ENCODE data around the gene DLG3.
A peak's percentile ranks its signal among the peaks of the same experiment; 100 is the strongest.

DLG3 gene

DNA sequence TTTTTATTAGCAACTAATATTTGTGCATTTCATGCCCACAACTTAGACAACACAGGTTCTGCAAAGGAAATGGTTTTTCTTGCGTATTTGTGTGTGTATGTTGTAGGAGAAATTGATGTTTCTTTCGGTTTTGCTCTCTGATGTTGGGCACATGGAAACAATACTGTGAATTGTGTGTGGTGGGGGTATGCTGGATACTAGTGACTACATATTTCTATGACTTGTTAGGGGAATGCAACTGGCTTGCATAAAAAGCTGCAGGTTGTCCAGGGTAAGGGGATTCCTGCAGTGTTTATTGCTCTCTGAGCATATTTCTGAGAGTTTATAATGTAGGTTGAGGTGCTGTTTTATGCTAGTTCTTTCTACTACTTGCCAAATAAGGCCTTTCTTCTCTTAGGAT, 11.6 kb downstream of the DLG3 start:
- TF ChIP-seq CTCF (IDR thresholded peaks at IDR 0.05), result no peak
- peaks cover 10% of the 10 kb centered on the region for H3K79me2 ChIP-seq
- no peaks in the 10 kb centered on the region for H3K9me3 ChIP-seq (ENCODE audit: control insufficient read depth, low read length)
- peaks cover 6% of the 10 kb centered on the region for H3K4me1 ChIP-seq
- H3K27me3 ChIP-seq (ENCODE audit: control insufficient read depth, insufficient read depth, low read length), result no peaks in the 10 kb centered on the region
- peak overlapping the region; percentile 78 for H3K4me2 ChIP-seq (ENCODE audit: low read length)
- H3K9ac ChIP-seq, result no peak overlapping the region
- peak overlapping the region; percentile 71 for H3K4me3 ChIP-seq (ENCODE audit: low read depth, low read length)
- no peaks in the 10 kb centered on the region for H3K36me3 ChIP-seq (ENCODE audit: control insufficient read depth, insufficient read depth, low read length)
- H2AFZ ChIP-seq, result no peak overlapping the region
- H3K27ac ChIP-seq, result no peak overlapping the region

DNA sequence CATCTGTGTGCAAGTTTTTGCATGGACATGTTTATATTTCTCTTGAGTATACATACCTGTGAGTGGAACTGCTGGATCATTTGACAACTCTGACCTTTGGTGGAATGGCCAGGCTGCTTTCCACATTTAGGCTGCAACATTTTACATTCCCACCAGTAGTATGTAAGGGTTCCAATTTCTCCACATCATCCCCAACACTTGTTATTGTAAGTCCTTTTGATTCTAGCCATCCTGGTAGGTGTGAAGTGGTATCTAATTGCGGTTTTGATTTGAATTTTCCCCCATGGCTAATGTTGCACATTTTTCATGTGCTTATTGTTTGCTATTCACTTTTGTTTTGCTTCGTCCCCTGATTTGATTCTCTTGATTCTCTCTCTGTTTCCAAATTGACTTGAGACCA, 16.4 kb downstream of the DLG3 start:
- no peak overlapping the region for H2AFZ ChIP-seq
- no peaks in the 10 kb centered on the region for H3K27me3 ChIP-seq (ENCODE audit: control insufficient read depth, insufficient read depth, low read length)
- no peak overlapping the region for H3K4me2 ChIP-seq (ENCODE audit: low read length)
- H3K4me3 ChIP-seq (ENCODE audit: low read depth, low read length), result no peak overlapping the region
- no peak overlapping the region for H3K9ac ChIP-seq
- TF ChIP-seq CTCF (IDR thresholded peaks at IDR 0.05), result no peak
- no peaks in the 10 kb centered on the region for H3K36me3 ChIP-seq (ENCODE audit: control insufficient read depth, insufficient read depth, low read length)
- no peaks in the 10 kb centered on the region for H3K79me2 ChIP-seq
- peaks cover 2% of the 10 kb centered on the region for H3K4me1 ChIP-seq
- no peak overlapping the region for H3K27ac ChIP-seq
- H3K9me3 ChIP-seq (ENCODE audit: control insufficient read depth, low read length), result no peaks in the 10 kb centered on the region

GRCh38 chrX:70464051-70464450, 19.4 kb downstream of the DLG3 start:
- Histone ChIP-seq H3K4me3 (ENCODE audit: low read depth, low read length) (no peak overlapping the region), H3K36me3 (ENCODE audit: control insufficient read depth, insufficient read depth, low read length) (no peaks in the 10 kb centered on the region), H3K9ac (no peak overlapping the region), H3K4me2 (ENCODE audit: low read length) (no peak overlapping the region), H3K27me3 (ENCODE audit: control insufficient read depth, insufficient read depth, low read length) (no peaks in the 10 kb centered on the region), H3K79me2 (no peaks in the 10 kb centered on the region), H3K4me1 (no peaks in the 10 kb centered on the region), H3K9me3 (ENCODE audit: control insufficient read depth, low read length) (no peaks in the 10 kb centered on the region), H3K27ac (no peak overlapping the region), H2AFZ (no peak overlapping the region)
- no peak for TF ChIP-seq CTCF (IDR thresholded peaks at IDR 0.05)

DNA sequence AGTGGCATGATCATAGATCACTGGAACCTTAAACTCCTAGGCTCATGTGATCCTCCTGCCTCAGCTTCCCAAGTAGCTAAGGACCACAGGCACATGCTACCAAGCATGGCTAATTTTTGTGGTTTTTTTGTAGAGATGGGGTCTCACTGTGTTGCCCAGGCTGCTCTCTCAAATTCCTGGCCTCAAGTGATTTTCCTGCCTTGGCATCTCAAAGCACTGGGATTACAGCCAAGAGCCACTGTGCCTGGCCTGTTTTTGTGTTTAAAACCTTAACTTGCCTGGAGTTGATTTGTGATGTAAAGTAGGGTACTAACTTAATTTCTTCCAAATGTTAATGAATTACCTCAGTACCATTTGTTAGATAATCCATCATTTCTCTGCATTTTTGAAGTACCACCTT, 22.3 kb downstream of the DLG3 start:
- no peak for TF ChIP-seq CTCF (IDR thresholded peaks at IDR 0.05)
- no peaks in the 10 kb centered on the region for H3K36me3 ChIP-seq (ENCODE audit: control insufficient read depth, insufficient read depth, low read length)

GRCh38 chrX:70468709-70469108, 24.1 kb downstream of the DLG3 start:
- H3K4me3 ChIP-seq (ENCODE audit: low read depth, low read length), result no peak overlapping the region
- no peak overlapping the region for H2AFZ ChIP-seq
- no peaks in the 10 kb centered on the region for H3K27me3 ChIP-seq (ENCODE audit: control insufficient read depth, insufficient read depth, low read length)
- no peak overlapping the region for H3K4me2 ChIP-seq (ENCODE audit: low read length)
- TF ChIP-seq CTCF (IDR thresholded peaks at IDR 0.05), result no peak
- no peaks in the 10 kb centered on the region for H3K9me3 ChIP-seq (ENCODE audit: control insufficient read depth, low read length)
- no peaks in the 10 kb centered on the region for H3K4me1 ChIP-seq
- H3K36me3 ChIP-seq (ENCODE audit: control insufficient read depth, insufficient read depth, low read length), result no peaks in the 10 kb centered on the region
- H3K9ac ChIP-seq, result no peak overlapping the region
- no peaks in the 10 kb centered on the region for H3K79me2 ChIP-seq
- H3K27ac ChIP-seq, result no peak overlapping the region

More for the DNA sequence above, 22.3 kb downstream of the DLG3 start:
- Histone ChIP-seq H3K9me3 (ENCODE audit: control insufficient read depth, low read length) (no peaks in the 10 kb centered on the region), H3K27ac (no peak overlapping the region), H3K9ac (no peak overlapping the region), H3K79me2 (no peaks in the 10 kb centered on the region), H2AFZ (no peak overlapping the region), H3K4me1 (no peaks in the 10 kb centered on the region), H3K4me3 (ENCODE audit: low read depth, low read length) (no peak overlapping the region), H3K27me3 (ENCODE audit: control insufficient read depth, insufficient read depth, low read length) (no peaks in the 10 kb centered on the region), H3K4me2 (ENCODE audit: low read length) (no peak overlapping the region)

All from parathyroid adenoma (tissue), 2 donors.